ENCODE measurements around the gene TTC16. TPM values are rescaled to one million over a fixed set of nuclear protein-coding genes. Genes with fewer than 3 reads are reported as not detected.

Gene TTC16
- total RNA-seq, 1 experiment from 2014 or later: not detected

GRCh38 chr9:127758843-127759242 is 43.0 kb downstream of the TTC16 start:
- no peak overlapping the region for H3K4me3 Mint-ChIP-seq
- CTCF ChIA-PET: interaction anchor here (0.6 to 1.7 kb wide), 4 partner anchors 24 to 111 kb away, joined by 3 to 7 read pairs (median 4); partner anchors contain the start of gene TOR2A
- POLR2A ChIA-PET: interaction anchor here (2.4 kb wide), 1 partner anchor 12 kb away, joined by 5 read pairs; no protein-coding TSS in a partner anchor
- no peaks in the 10 kb centered on the region for H3K36me3 Mint-ChIP-seq
- 0 out of 2 replicates have a peak overlapping the region, but pooled peaks have one; percentile 14 for H3K27ac Mint-ChIP-seq
- H3K9me3 Mint-ChIP-seq: no peaks in the 10 kb centered on the region
- TF ChIP-seq JAZF1 (CRISPR knock-in tag; IDR thresholded peaks at IDR 0.05) (no peak), E2F5 (CRISPR knock-in tag; IDR thresholded peaks at IDR 0.05) (no peak), MYBL2 (CRISPR knock-in tag; IDR thresholded peaks at IDR 0.05) (no peak), MLX (CRISPR knock-in tag; IDR thresholded peaks at IDR 0.05) (no peak), ZNF138 (CRISPR knock-in tag; conservative IDR thresholded peaks at IDR 0.05) (no peak), E2F4 (CRISPR knock-in tag; IDR thresholded peaks at IDR 0.05; ENCODE audit: borderline replicate concordance, low read depth) (no peak), ZNF317 (CRISPR knock-in tag; IDR thresholded peaks at IDR 0.05; ENCODE audit: borderline replicate concordance, low read depth) (no peak), SMAD4 (CRISPR knock-in tag; IDR thresholded peaks at IDR 0.05) (no peak), ZNF219 (CRISPR knock-in tag; IDR thresholded peaks at IDR 0.05; ENCODE audit: borderline replicate concordance) (no peak), ELF4 (CRISPR knock-in tag; IDR thresholded peaks at IDR 0.05; ENCODE audit: low read depth) (no peak), ZBTB21 (CRISPR knock-in tag; IDR thresholded peaks at IDR 0.05; ENCODE audit: borderline replicate concordance) (no peak)
- TF ChIP-seq, protein P1, sequence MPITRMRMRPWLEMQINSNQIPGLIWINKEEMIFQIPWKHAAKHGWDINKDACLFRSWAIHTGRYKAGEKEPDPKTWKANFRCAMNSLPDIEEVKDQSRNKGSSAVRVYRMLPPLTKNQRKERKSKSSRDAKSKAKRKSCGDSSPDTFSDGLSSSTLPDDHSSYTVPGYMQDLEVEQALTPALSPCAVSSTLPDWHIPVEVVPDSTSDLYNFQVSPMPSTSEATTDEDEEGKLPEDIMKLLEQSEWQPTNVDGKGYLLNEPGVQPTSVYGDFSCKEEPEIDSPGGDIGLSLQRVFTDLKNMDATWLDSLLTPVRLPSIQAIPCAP (CRISPR knock-in tag; IDR thresholded peaks at IDR 0.05): no peak
- TF ChIP-seq, protein P2, sequence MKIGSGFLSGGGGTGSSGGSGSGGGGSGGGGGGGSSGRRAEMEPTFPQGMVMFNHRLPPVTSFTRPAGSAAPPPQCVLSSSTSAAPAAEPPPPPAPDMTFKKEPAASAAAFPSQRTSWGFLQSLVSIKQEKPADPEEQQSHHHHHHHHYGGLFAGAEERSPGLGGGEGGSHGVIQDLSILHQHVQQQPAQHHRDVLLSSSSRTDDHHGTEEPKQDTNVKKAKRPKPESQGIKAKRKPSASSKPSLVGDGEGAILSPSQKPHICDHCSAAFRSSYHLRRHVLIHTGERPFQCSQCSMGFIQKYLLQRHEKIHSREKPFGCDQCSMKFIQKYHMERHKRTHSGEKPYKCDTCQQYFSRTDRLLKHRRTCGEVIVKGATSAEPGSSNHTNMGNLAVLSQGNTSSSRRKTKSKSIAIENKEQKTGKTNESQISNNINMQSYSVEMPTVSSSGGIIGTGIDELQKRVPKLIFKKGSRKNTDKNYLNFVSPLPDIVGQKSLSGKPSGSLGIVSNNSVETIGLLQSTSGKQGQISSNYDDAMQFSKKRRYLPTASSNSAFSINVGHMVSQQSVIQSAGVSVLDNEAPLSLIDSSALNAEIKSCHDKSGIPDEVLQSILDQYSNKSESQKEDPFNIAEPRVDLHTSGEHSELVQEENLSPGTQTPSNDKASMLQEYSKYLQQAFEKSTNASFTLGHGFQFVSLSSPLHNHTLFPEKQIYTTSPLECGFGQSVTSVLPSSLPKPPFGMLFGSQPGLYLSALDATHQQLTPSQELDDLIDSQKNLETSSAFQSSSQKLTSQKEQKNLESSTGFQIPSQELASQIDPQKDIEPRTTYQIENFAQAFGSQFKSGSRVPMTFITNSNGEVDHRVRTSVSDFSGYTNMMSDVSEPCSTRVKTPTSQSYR (CRISPR knock-in tag; IDR thresholded peaks at IDR 0.05): no peak
- TF ChIP-seq, protein P3, sequence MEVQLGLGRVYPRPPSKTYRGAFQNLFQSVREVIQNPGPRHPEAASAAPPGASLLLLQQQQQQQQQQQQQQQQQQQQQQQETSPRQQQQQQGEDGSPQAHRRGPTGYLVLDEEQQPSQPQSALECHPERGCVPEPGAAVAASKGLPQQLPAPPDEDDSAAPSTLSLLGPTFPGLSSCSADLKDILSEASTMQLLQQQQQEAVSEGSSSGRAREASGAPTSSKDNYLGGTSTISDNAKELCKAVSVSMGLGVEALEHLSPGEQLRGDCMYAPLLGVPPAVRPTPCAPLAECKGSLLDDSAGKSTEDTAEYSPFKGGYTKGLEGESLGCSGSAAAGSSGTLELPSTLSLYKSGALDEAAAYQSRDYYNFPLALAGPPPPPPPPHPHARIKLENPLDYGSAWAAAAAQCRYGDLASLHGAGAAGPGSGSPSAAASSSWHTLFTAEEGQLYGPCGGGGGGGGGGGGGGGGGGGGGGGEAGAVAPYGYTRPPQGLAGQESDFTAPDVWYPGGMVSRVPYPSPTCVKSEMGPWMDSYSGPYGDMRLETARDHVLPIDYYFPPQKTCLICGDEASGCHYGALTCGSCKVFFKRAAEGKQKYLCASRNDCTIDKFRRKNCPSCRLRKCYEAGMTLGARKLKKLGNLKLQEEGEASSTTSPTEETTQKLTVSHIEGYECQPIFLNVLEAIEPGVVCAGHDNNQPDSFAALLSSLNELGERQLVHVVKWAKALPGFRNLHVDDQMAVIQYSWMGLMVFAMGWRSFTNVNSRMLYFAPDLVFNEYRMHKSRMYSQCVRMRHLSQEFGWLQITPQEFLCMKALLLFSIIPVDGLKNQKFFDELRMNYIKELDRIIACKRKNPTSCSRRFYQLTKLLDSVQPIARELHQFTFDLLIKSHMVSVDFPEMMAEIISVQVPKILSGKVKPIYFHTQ (CRISPR knock-in tag; IDR thresholded peaks at IDR 0.05): no peak
- TF ChIP-seq, protein P4, sequence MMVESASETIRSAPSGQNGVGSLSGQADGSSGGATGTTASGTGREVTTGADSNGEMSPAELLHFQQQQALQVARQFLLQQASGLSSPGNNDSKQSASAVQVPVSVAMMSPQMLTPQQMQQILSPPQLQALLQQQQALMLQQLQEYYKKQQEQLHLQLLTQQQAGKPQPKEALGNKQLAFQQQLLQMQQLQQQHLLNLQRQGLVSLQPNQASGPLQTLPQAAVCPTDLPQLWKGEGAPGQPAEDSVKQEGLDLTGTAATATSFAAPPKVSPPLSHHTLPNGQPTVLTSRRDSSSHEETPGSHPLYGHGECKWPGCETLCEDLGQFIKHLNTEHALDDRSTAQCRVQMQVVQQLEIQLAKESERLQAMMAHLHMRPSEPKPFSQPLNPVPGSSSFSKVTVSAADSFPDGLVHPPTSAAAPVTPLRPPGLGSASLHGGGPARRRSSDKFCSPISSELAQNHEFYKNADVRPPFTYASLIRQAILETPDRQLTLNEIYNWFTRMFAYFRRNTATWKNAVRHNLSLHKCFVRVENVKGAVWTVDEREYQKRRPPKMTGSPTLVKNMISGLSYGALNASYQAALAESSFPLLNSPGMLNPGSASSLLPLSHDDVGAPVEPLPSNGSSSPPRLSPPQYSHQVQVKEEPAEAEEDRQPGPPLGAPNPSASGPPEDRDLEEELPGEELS (CRISPR knock-in tag; IDR thresholded peaks at IDR 0.05): no peak
- TF ChIP-seq, protein P5, sequence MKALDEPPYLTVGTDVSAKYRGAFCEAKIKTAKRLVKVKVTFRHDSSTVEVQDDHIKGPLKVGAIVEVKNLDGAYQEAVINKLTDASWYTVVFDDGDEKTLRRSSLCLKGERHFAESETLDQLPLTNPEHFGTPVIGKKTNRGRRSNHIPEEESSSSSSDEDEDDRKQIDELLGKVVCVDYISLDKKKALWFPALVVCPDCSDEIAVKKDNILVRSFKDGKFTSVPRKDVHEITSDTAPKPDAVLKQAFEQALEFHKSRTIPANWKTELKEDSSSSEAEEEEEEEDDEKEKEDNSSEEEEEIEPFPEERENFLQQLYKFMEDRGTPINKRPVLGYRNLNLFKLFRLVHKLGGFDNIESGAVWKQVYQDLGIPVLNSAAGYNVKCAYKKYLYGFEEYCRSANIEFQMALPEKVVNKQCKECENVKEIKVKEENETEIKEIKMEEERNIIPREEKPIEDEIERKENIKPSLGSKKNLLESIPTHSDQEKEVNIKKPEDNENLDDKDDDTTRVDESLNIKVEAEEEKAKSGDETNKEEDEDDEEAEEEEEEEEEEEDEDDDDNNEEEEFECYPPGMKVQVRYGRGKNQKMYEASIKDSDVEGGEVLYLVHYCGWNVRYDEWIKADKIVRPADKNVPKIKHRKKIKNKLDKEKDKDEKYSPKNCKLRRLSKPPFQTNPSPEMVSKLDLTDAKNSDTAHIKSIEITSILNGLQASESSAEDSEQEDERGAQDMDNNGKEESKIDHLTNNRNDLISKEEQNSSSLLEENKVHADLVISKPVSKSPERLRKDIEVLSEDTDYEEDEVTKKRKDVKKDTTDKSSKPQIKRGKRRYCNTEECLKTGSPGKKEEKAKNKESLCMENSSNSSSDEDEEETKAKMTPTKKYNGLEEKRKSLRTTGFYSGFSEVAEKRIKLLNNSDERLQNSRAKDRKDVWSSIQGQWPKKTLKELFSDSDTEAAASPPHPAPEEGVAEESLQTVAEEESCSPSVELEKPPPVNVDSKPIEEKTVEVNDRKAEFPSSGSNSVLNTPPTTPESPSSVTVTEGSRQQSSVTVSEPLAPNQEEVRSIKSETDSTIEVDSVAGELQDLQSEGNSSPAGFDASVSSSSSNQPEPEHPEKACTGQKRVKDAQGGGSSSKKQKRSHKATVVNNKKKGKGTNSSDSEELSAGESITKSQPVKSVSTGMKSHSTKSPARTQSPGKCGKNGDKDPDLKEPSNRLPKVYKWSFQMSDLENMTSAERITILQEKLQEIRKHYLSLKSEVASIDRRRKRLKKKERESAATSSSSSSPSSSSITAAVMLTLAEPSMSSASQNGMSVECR (CRISPR knock-in tag; IDR thresholded peaks at IDR 0.05; ENCODE audit: borderline replicate concordance): no peak
- TF ChIP-seq, protein P6, sequence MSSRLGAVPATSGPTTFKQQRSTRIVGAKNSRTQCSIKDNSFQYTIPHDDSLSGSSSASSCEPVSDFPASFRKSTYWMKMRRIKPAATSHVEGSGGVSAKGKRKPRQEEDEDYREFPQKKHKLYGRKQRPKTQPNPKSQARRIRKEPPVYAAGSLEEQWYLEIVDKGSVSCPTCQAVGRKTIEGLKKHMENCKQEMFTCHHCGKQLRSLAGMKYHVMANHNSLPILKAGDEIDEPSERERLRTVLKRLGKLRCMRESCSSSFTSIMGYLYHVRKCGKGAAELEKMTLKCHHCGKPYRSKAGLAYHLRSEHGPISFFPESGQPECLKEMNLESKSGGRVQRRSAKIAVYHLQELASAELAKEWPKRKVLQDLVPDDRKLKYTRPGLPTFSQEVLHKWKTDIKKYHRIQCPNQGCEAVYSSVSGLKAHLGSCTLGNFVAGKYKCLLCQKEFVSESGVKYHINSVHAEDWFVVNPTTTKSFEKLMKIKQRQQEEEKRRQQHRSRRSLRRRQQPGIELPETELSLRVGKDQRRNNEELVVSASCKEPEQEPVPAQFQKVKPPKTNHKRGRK (CRISPR knock-in tag; IDR thresholded peaks at IDR 0.05; ENCODE audit: borderline replicate concordance): no peak
- H3K27me3 Mint-ChIP-seq (ENCODE audit: low read depth): peaks cover 30% of the 10 kb centered on the region
- DNase-seq (ENCODE audit: low spot score) (no peak), ATAC-seq (no peak)
- peaks cover 29% of the 10 kb centered on the region for H3K4me1 Mint-ChIP-seq
